Amniotic epithelial cell (primary cell): ENCODE measurements around the gene ARHGAP10.

Experiments
- DNase-seq: peaks from one replicate; pipeline ENCODE4 v3.0.0-alpha.2; 2010; ENCODE audit warnings: low read depth

ARHGAP10 gene

GRCh38 chr4:148030193-148030873, 298.4 kb downstream of the ARHGAP10 start:
- peak; percentile 83 for DNase-seq

GRCh38 chr4:148034813-148035212, 302.9 kb downstream of the ARHGAP10 start:
- no peak for DNase-seq

GRCh38 chr4:148041606-148042329, 309.9 kb downstream of the ARHGAP10 start:
- DNase-seq, result no peak

DNA sequence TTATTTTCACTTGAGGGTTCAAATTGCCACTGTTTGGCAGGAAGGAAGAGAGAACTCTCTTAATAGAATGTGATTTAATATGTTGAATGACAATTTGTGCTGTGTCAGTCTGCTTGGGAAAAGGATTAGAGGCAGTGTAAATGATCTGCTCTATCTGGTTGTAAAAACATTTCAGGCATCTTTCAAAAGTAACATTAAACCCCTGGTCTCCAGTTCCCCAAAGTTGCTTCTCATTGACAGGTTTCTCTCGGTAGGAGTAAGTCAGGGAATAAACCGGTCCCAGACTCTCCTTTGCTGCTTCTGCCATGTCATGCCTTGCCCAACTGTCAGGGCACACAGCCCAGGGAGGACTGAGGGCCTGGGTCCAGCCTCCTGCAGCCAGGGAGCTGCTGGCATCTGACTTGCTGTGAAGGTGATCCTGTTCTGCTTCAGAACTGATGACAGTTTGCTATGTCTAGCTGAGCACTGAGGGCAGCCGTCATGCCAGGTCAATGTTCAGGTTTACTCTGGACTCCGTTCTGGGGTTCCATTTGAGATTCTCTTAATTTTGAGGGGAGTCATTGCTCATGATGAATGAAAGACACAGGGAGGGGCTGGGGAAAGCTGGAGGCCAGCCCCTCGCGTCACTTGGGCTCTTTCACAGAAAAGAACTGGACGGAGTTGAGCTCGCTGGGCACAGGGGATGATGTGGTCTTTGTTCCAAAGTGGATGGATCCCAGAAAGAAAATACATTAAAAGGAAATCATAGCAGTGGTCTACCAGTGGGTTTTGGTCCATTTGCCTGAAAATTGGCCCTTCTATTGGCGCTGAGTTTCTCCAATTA, 312.4 kb downstream of the ARHGAP10 start:
- DNase-seq, result no peak

DNA sequence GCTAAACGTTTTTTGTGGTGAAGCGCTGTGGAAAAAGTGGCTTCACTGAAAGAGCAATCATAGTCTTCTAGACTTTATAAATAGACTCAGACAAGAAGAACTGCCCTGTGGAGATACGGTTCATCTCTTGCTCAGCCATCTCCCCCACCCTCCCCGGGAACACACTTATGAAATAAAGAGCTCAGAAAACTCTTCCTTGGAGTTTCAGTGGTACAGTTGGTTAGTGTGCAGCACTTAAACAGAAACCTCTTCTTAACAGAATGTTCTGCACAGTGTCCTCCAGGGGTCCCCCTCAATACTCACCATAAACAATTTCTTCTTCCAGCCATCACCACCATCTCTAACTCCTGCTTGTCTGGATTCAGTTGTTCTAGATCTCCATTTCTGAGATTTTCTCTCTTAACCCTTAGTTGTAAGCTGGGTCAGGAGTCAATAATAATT, 313.0 kb downstream of the ARHGAP10 start:
- DNase-seq, result peak; percentile 48

DNA sequence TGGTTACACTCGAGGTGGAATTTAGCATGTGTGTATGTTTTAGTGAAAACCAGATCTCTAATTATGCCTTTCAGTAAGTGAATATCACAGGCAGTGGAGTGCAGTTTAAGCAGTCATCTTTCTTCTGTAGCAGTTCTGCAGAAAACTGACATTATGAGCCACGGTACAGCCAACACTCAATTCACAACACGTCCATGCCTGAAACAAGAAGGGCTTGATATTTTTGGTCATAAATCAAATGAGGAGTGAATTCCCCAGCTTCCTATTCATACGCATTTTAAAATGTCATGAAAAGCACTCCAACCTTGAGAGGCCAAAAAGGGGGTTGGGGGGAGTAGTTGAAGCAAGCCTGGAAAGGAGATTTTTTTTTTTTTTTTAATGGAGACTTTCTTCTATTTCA, 316.7 kb downstream of the ARHGAP10 start:
- no peak for DNase-seq

- no peak for DNase-seq
Observed at GRCh38 chr4:148051403-148051802, 319.5 kb downstream of the ARHGAP10 start.

- DNase-seq, result peak; percentile 42
Observed at GRCh38 chr4:148052448-148052847, 320.6 kb downstream of the ARHGAP10 start.

GRCh38 chr4:148053298-148054003, 321.6 kb downstream of the ARHGAP10 start:
- DNase-seq, result peak; percentile 24

- DNase-seq, result no peak
Observed at GRCh38 chr4:148054275-148054674, 322.4 kb downstream of the ARHGAP10 start.

DNA sequence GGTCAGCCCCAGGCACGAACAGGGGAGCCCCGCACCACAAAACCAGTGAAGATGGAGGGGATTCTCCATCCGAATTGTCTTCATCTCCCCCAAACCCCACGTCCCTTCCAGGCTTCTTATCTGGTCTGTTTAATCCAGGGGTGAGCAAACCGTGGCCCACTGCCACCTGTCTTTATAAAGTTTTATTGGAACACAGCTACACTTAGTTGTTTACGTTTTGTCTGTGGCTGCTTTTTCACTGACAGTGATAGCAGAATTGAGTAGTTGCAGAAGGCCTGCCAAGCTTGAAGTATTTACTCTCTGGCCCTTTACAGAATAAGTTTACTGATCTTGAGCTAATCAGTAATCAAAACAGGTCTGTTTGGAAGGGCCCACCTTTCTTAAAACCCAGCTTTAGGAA, 324.0 kb downstream of the ARHGAP10 start:
- no peak for DNase-seq

DNA sequence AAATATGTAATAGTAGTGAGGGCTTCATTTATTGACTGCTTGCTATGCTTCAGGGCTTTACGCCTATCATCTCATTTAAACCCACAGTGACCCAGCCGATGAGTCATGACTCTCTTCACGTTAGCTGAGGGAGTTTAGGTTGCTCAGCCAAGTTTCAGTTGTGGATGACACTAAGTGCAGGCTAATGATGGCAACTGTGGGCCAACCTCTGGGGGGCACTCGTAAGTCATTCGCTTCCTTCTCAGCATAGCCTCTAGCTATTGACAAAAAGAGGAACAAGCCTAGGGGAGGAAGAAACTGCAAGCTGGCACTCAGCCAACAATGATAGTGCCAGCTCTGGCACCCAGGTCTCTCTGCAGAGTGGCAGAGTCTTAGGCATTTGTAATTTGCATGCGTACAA, 325.0 kb downstream of the ARHGAP10 start:
- peak; percentile 60 for DNase-seq

GRCh38 chr4:148057516-148057915, 325.6 kb downstream of the ARHGAP10 start:
- DNase-seq, result no peak

- no peak for DNase-seq
Observed at GRCh38 chr4:148057984-148058859, 326.3 kb downstream of the ARHGAP10 start.

GRCh38 chr4:148059617-148060180, 327.8 kb downstream of the ARHGAP10 start:
- DNase-seq, result no peak

DNA sequence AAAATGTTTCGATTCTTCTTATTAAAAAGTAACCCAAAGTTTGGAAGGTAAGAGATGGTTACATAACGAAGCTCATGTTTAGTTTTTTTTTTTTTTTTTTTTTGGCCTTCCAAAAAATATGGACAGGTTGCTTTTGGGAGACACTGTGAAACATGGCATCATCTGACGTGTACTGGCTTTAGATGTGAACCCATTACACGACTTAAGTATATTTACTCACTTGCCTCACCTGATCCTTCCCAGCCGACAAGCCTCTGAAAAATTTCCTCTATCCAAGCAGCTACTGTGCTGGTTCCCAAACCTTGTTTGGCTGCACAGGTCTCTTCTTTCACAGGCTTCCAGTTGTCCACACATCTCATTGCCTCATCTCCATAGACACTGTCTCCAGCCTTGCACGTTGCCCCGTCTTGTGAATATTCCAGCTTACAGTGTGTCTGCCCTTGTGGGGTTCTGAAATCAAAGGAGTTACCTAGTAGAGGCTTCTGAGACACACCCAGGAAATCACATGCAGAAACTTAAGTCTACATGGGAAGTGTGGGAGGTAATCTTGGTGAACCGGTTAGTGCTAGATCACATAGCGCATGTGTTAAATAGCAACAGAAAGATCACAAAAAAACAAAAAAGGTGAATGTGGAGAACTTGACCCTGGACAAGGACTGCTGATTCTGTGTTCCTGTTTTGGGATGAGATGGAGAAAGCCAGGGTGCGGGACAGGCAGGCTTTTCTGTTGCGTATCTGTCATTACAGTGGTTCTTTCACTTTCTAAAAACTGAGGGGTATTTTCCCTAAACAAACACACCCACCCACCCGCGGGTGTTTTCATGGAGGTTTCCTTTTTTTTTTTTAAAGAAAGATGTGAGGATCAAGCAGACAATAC, 328.6 kb downstream of the ARHGAP10 start:
- no peak for DNase-seq

GRCh38 chr4:148061141-148061481, 329.2 kb downstream of the ARHGAP10 start:
- no peak for DNase-seq

- no peak for DNase-seq
Observed at GRCh38 chr4:148061795-148062194, 329.9 kb downstream of the ARHGAP10 start.

DNA sequence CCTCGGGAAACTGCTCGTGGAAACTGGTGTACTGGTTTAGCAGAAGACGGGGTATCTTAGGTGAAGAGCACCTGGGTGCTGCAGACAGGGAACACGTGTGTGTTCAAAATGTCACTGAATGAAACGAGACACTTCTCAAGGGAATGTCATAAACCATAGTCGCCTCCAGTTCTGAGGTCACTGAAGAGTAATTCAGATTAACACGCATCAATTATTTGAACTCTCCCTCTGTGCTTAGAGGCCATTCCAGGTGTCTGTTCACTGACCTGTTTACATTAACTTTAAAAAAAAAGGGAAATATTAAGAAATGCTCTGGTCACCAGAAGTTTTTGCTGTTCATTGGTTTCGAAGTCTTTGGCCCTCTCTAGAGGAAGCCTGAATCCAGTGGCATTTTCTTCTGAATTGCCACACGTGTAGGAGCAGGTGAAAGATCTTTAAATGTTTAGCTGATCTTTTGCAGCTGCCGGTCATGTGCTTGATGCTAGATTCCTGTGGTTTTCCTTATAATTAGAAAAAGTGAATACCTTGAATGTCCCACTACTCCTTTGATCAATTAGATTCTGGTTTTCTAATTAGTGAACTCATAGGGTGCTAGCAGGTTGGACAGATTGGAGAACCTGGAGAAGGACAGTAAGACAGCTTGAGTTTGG, 330.5 kb downstream of the ARHGAP10 start:
- DNase-seq, result no peak
